Psoas muscle (tissue), 8 donors: ENCODE results near the gene FSIP2. TPM values are rescaled to one million over a fixed set of nuclear protein-coding genes. Genes with fewer than 3 reads are reported as not detected.

Experiments
- ATAC-seq, 4 donors: fragments of 200-7000 bp; cut with Tn5 transposase; one replicate each; pipeline ENCODE4 v1.9.1; 2020; ENCODE audit warnings: moderate library complexity in 3 of 4, mild to moderate bottlenecking in 2 of 4
- DNase-seq, 2 donors: peaks; one replicate each; pipeline ENCODE4 v3.0.0-alpha.2; 2020
- H3K27ac ChIP-seq: fragments of 200-600 bp; one replicate; pipeline ENCODE4 v1.8.0; 2022
- H3K27me3 ChIP-seq, 3 donors: fragments of 200-600 bp in 1 of 3; one replicate each; pipeline versions ENCODE4 v1.6.1 to v1.8.0; 2013 to 2022; ENCODE audit warnings: low read length in 2 of 3, mild to moderate bottlenecking in 2 of 3, moderate library complexity in 1 of 3; ENCODE audit not compliant: insufficient read depth in 3 of 3
- H3K36me3 ChIP-seq, 2 donors: fragments of 200-600 bp in 1 of 2; one replicate each; pipeline versions ENCODE4 v1.6.1 to v1.8.0; 2013 to 2022; ENCODE audit warnings: low read depth in 1 of 2, mild to moderate bottlenecking in 1 of 2, moderate library complexity in 1 of 2; ENCODE audit not compliant: insufficient read depth in 1 of 2
- H3K4me1 ChIP-seq: fragments of 200-600 bp; one replicate; pipeline ENCODE4 v1.8.0; 2022
- H3K4me3 ChIP-seq: fragments of 200-600 bp; one replicate; pipeline ENCODE4 v1.8.0; 2022; ENCODE audit warnings: mild to moderate bottlenecking
- H3K9me3 ChIP-seq: fragments of 200-600 bp; one replicate; pipeline ENCODE4 v1.8.0; 2022
- CTCF ChIP-seq: fragments of 200-600 bp; IDR thresholded peaks from one replicate; pipeline ENCODE4 v1.8.0; 2022; ENCODE audit warnings: antibody characterized with exemption
- WGBS, 3 donors: extraction: QIAGEN DNeasy Blood & Tissue Kit; methylation state at CpG; one replicate each; pipeline versions ENCODE4 v1.1.6 to v1.1.7; 2013; 5-methylcytosine and 5-hydroxymethylcytosine counted together
- intact Hi-C, 2 donors: fragments of 100-400 bp; cut with DNase I; formaldehyde crosslinking; loops; one replicate each; pipeline versions ENCODE4 v1.11.0 to v1.14.2; 2022
- polyA plus RNA-seq, 3 donors: library from polyadenylated mRNA; stranded (reverse); fragments of 200-250 nt; gene quantifications; one replicate each; pipeline ENCODE4 v1.2.3, GENCODE V29; 2013
- total RNA-seq, 4 donors: library from RNA; stranded (reverse); fragmentation: NEBNext Ultra II Directional in 2 of 4; extraction: Animal tissue kit (Norgen Biotek cat#: 25700) in 2 of 4; gene quantifications; one replicate each; pipeline versions ENCODE4 v1.2.1 to v1.2.4, GENCODE V29; 2021 to 2023
- donor health status: healthy with polysubstance abuse.
- donor health status: DM: no; HTN: no; CAD: no; lungs with moderate emphysema.
- donor health status: Bipolar disorder and iron deficiency.
- donor health status: healthy.
- donor health status: DM: yes; HTN: yes; CAD: no.
- donor health status: DM: no; HTN: no; CAD: no.
- donor health status: DM: no; HTN: no; CAD: no.
- donor health status: DM: yes; HTN: yes; CAD: no.

FSIP2 gene
- total and polyA plus RNA-seq, 7 donors: 0.01 to 0.34 (median 0.06) TPM; not detected in 1

GRCh38 chr2:185876234-185876633 is 137.6 kb downstream of the FSIP2 start:
- Histone ChIP-seq H3K27me3 (no peaks in the 10 kb centered on the region), H3K4me1 (no peaks in the 10 kb centered on the region), H3K4me3 (no peak overlapping the region), H3K27ac (no peak overlapping the region), H3K9me3 (no peaks in the 10 kb centered on the region), H3K36me3 (no peaks in the 10 kb centered on the region)
- 92 to 96% (median 95%) methylated on average over 3 of the region's 3 CpGs for WGBS, 3 donors
- no peak for ATAC-seq
- DNase-seq: peak in 1 of 2 donors; percentile 36
- no peak for TF ChIP-seq CTCF
- intact Hi-C loops: no loop called here

GRCh38 chr2:185880396-185880795 is 141.8 kb downstream of the FSIP2 start:
- DNase-seq: no peak
- no peaks in the 10 kb centered on the region for H3K27me3 ChIP-seq
- 86 to 96% (median 91%) methylated on average over 2 of the region's 2 CpGs for WGBS, 3 donors
- H3K36me3 ChIP-seq: no peaks in the 10 kb centered on the region
- ATAC-seq: no peak
- H3K4me1 ChIP-seq: no peaks in the 10 kb centered on the region
- no peak for TF ChIP-seq CTCF
- no peak overlapping the region for H3K4me3 ChIP-seq
- intact Hi-C loops: no loop called here
- H3K9me3 ChIP-seq: peaks cover 2% of the 10 kb centered on the region
- H3K27ac ChIP-seq: no peak overlapping the region
